SH-SY5Y (cell line): ENCODE measurements around the gene QRFP.

Experiments used
- GATA2 ChIP-seq: IDR thresholded peaks from 2 replicates; pipeline ENCODE4 v1.6.1; 2011; ENCODE audit warnings: mild to moderate bottlenecking, low read depth, low read length
- GATA3 ChIP-seq: IDR thresholded peaks from 2 replicates; pipeline ENCODE4 v1.6.1; 2011; ENCODE audit warnings: low read depth, mild to moderate bottlenecking, low read length, moderate library complexity

The QRFP gene

DNA sequence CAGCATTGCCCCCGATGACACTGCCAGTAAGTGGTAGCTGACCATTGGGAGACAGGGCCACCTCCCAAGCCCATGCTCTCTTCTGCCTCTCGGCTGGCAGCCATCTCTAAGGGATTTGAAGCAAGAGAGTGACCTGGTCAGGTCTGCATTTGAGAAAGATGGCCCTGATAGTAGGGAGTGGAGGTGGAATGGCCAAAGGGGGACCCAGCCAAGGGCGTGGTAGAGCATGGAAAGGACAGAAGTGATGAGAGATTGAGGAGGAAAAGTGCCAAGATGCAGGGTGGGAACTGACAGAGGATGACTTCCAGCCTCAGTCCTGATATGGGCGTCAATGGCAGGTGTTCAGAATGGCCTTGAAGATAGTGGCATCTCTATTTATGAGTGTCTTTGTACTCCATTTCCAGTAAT lies 52.6 kb downstream of the QRFP start:
- no peak for TF ChIP-seq GATA3

DNA sequence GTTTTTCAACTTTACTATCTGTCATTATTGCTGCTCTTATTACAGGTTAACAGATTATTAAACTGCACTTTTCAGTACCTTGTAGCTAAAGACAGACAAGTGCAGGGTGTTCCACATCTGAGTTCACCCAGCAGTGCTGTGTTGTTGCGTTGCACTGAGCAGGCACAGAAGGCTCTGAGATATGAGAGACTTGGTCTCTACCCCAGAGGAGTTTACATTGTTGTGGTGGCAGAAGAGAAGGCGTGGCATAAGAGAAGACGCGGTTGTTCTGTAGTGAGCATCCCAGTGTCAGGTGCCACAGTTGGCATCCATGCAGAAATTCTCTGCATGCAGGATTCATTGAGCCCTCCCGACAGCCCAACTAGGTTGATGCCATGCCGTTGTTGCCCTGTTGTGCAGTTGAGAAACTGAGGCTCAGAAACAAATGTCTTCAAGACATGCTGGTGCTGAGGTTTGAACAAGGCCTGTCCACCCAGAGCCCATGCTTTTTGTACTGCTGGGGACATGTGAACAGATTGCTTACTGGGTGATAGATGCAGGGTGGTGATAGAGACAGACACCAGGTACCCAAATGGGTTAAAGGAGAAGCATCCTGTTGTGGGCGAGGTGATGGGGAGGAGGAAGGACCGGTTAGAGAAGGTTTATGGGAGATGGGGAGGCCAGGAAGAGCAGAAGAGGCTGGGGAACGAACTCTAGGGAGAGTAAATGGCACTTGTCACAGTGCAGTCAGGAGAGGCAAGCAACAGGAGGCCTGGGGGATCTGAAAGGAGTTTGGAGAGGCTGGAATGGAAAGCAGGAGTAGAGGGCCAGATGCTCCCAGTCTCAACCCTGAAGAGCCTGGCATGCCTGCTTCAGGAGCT lies 53.3 kb downstream of the QRFP start:
- TF ChIP-seq GATA2 = no peak
- no peak for TF ChIP-seq GATA3
